ENCODE data around the gene ANKS3. TPM values are rescaled to one million over a fixed set of nuclear protein-coding genes. Genes with fewer than 3 reads are reported as not detected.

ANKS3 gene
- total and polyA plus RNA-seq, 10 of the 15 experiments (the other 5 are each of a cell fraction or from before 2014, with no cell fraction given): 0.29 to 14.2 (median 8.5) TPM

DNA sequence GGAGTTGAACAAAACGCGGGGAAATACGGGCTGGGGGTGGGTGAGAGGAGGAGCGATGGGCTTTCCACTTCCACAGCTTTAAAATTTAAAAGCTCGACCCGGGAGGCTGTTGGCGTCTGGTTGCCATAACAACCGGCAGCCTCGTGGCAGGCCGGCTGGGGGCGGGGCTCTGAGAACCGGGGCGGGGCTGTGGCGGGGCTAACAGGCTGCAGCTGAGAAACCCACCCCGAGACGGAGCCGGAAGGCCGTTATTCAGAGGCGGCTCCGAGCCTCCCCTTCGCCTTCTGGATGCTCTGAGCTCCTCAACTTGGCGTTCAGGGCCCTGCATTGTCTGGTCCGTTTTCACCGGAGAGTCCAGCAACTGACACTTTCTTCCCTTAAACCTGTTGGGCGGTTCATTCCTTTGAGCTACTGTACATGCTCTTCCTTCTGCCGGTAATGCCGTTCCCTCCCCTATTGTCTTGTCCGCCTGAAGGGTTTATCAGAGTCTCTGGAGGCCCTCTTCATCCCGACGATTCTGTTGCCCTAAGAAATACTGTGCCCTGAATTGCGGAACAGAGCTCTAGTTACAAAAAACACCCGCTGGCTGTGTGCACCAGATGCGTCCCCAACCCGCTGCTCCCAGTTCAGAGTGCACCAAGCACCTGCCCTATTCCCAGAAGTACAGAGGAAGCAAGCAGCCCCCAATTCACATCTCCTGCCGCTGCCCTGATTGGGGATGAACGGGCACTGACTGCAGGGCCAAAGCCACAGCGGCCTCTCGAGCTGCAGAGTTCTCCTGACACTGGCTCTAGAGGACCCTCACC is 862 bp upstream of the ANKS3 start:
- in situ Hi-C loops (cut with MboI) (no loop called here), intact Hi-C loops (cut with micrococcal nuclease; ENCODE audit: unreplicated experiment) (loop anchor here (2.0 kb wide), 2 partner anchors 34 to 68 kb away; partner anchors contain the start of gene ROGDI)
- WGBS (ENCODE audit: insufficient coverage, insufficient replicate concordance, low lambda C conversion rate, missing lambda C conversion rate): 8% methylated on average over 31 of the region's 38 CpGs
- Histone ChIP-seq H3K4me3 (peak overlapping the region; percentile 87), H3K9ac (ENCODE audit: control insufficient read depth, insufficient read depth, low read length) (peak overlapping the region; percentile 92), H3K4me1 (ENCODE audit: control insufficient read depth, insufficient read depth, low read length) (peaks cover 2% of the 10 kb centered on the region; the same call in 1 of the 2 replicates), H3K79me2 (ENCODE audit: control insufficient read depth, insufficient read depth, low read length) (peaks cover 13% of the 10 kb centered on the region), H3K27ac (ENCODE audit: control insufficient read depth, insufficient read depth) (peak overlapping the region; percentile 59), H2AFZ (ENCODE audit: control insufficient read depth, low read depth, low read length) (peak overlapping the region; percentile 99), H4K20me1 (ENCODE audit: control insufficient read depth, insufficient read depth) (no peaks in the 10 kb centered on the region), H3K9me3 (replicated peaks; ENCODE audit: control insufficient read depth, insufficient read depth, low read length) (no peaks in the 10 kb centered on the region), H3K27me3 (replicated peaks in 1 of 2; ENCODE audit: control insufficient read depth in 2 of 2, insufficient read depth in 2 of 2, low read length in 1 of 2) (no peaks in the 10 kb centered on the region), H3K36me3 (ENCODE audit: control insufficient read depth in 2 of 2, insufficient read depth in 2 of 2, low read length in 1 of 2) (no peaks in the 10 kb centered on the region; a peak in 1 of 4 replicates), H3K4me2 (ENCODE audit: control insufficient read depth, insufficient read depth) (peak overlapping the region; percentile 100)
- CTCF ChIA-PET: interaction anchor here (0.8 to 2.7 kb wide), 13 partner anchors 10 to 316 kb away, joined by 3 to 11 read pairs (median 4); partner anchors contain the start of gene ROGDI
- POLR2A ChIA-PET: interaction anchor here (1.0 to 2.0 kb wide), 12 partner anchors 12 to 119 kb away, joined by 3 to 15 read pairs (median 4); partner anchors contain the start of genes MGRN1, NUDT16L1 and ROGDI
- DNase-seq (ENCODE audit: low read depth, low spot score): no peak
- peak; percentile 86 for ATAC-seq
- BruUV-seq (replicated peaks): no TSS peak
- peak; percentile 41 for FAIRE-seq
- RAD21 ChIA-PET (ENCODE audit: unreplicated experiment): interaction anchor here (0.7 to 2.7 kb wide), 13 partner anchors 13 to 229 kb away, joined by 3 to 18 read pairs (median 6); partner anchors contain the start of genes GLYR1, MGRN1, NUDT16L1 and ROGDI
- SMC1A ChIA-PET (ENCODE audit: uncharacterized antibody, unreplicated experiment): interaction anchor here (0.9 to 2.3 kb wide), 9 partner anchors 13 to 116 kb away, joined by 3 to 15 read pairs (median 4); partner anchors contain the start of genes MGRN1, ROGDI and ZNF500
- TF ChIP-seq STAT3 (IDR thresholded peaks at IDR 0.05; ENCODE audit: low read depth, low read length) (no peak), YY1 (IDR thresholded peaks at IDR 0.05; ENCODE audit: low read depth, low read length) (no peak), ZSCAN29 (IDR thresholded peaks at IDR 0.05) (no peak), ATF2 (IDR thresholded peaks at IDR 0.05; ENCODE audit: low read length) (no peak), RAD51 (IDR thresholded peaks at IDR 0.05) (no peak), PML (IDR thresholded peaks at IDR 0.05; ENCODE audit: low read length) (0 out of 2 replicates have a peak, but pooled peaks have one; percentile 16), MXI1 (IDR thresholded peaks at IDR 0.05; ENCODE audit: low read depth, low read length) (peak; percentile 96), SIN3A (IDR thresholded peaks at IDR 0.05; ENCODE audit: low read depth, low read length) (peak; percentile 95), CHD2 (IDR thresholded peaks at IDR 0.05; ENCODE audit: borderline replicate concordance, low read depth, low read length) (no peak), TCF7 (IDR thresholded peaks at IDR 0.05; ENCODE audit: borderline replicate concordance) (no peak), NBN (IDR thresholded peaks at IDR 0.05) (no peak), TAF1 (IDR thresholded peaks at IDR 0.05; ENCODE audit: borderline replicate concordance, low read depth, low read length) (0 out of 2 replicates have a peak, but pooled peaks have one; percentile 25), TCF3 (IDR thresholded peaks at IDR 0.05; ENCODE audit: borderline replicate concordance, insufficient read depth, low read depth, low read length) (no peak), POLR2AphosphoS5 (IDR thresholded peaks at IDR 0.05; ENCODE audit: low read length) (peak; percentile 73), CHD1 (IDR thresholded peaks at IDR 0.05; ENCODE audit: low read depth, low read length) (no peak), RAD21 (IDR thresholded peaks at IDR 0.05; ENCODE audit: insufficient read depth, low read depth, low read length) (no peak), EGR1 (IDR thresholded peaks at IDR 0.05; ENCODE audit: borderline replicate concordance in 1 of 2, low read depth in 2 of 2, low read length in 2 of 2) (no peak)
- TF ChIP-seq, protein P1, sequence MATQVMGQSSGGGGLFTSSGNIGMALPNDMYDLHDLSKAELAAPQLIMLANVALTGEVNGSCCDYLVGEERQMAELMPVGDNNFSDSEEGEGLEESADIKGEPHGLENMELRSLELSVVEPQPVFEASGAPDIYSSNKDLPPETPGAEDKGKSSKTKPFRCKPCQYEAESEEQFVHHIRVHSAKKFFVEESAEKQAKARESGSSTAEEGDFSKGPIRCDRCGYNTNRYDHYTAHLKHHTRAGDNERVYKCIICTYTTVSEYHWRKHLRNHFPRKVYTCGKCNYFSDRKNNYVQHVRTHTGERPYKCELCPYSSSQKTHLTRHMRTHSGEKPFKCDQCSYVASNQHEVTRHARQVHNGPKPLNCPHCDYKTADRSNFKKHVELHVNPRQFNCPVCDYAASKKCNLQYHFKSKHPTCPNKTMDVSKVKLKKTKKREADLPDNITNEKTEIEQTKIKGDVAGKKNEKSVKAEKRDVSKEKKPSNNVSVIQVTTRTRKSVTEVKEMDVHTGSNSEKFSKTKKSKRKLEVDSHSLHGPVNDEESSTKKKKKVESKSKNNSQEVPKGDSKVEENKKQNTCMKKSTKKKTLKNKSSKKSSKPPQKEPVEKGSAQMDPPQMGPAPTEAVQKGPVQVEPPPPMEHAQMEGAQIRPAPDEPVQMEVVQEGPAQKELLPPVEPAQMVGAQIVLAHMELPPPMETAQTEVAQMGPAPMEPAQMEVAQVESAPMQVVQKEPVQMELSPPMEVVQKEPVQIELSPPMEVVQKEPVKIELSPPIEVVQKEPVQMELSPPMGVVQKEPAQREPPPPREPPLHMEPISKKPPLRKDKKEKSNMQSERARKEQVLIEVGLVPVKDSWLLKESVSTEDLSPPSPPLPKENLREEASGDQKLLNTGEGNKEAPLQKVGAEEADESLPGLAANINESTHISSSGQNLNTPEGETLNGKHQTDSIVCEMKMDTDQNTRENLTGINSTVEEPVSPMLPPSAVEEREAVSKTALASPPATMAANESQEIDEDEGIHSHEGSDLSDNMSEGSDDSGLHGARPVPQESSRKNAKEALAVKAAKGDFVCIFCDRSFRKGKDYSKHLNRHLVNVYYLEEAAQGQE (IDR thresholded peaks at IDR 0.05; ENCODE audit: low read depth, low read length): no peak
- TF ChIP-seq, protein P2, sequence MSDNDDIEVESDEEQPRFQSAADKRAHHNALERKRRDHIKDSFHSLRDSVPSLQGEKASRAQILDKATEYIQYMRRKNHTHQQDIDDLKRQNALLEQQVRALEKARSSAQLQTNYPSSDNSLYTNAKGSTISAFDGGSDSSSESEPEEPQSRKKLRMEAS (IDR thresholded peaks at IDR 0.05; ENCODE audit: low read depth, low read length): peak; percentile 86; the same call in 1 of the 2 replicates
